ENCODE measurements around the gene KRT27.

DNA sequence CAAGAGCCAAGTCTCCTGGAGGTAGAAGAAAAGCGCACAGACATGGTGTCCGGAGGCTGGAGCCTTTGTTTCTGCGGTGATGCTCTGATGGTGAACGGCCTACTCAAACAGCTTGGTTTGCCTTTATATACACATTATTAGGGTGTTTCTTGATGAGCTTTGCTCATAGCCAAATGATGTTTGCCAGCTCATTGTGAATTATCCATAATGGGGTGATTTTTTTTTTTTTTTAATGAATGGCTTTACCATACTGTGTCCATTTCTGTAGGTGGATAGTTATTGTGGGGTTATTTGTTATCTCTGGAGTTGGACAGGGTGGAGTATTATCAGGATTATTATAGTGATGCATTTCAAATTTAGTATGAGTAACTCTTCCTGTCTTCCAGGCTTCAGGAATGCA, at the start of gene KRT27:
- TF ChIP-seq, protein P1, sequence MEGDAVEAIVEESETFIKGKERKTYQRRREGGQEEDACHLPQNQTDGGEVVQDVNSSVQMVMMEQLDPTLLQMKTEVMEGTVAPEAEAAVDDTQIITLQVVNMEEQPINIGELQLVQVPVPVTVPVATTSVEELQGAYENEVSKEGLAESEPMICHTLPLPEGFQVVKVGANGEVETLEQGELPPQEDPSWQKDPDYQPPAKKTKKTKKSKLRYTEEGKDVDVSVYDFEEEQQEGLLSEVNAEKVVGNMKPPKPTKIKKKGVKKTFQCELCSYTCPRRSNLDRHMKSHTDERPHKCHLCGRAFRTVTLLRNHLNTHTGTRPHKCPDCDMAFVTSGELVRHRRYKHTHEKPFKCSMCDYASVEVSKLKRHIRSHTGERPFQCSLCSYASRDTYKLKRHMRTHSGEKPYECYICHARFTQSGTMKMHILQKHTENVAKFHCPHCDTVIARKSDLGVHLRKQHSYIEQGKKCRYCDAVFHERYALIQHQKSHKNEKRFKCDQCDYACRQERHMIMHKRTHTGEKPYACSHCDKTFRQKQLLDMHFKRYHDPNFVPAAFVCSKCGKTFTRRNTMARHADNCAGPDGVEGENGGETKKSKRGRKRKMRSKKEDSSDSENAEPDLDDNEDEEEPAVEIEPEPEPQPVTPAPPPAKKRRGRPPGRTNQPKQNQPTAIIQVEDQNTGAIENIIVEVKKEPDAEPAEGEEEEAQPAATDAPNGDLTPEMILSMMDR (IDR thresholded peaks at IDR 0.05; ENCODE audit: insufficient read depth, low read depth, low read length), result no peak
- TF ChIP-seq EZH2 (IDR thresholded peaks at IDR 0.05; ENCODE audit: insufficient read depth, low read length), result no peak
